GM12892 (cell line): Measurements from ENCODE around the gene EWSR1.

Experiments
- POLR2A ChIP-seq: IDR thresholded peaks from 2 replicates; pipeline ENCODE4 v1.6.1; 2011; ENCODE audit warnings: low read depth, low read length, control low read depth
- TAF1 ChIP-seq: IDR thresholded peaks from 2 replicates; pipeline ENCODE4 v1.6.1; 2011; ENCODE audit warnings: low read depth, mild to moderate bottlenecking, control low read depth, low read length, borderline replicate concordance

DNA sequence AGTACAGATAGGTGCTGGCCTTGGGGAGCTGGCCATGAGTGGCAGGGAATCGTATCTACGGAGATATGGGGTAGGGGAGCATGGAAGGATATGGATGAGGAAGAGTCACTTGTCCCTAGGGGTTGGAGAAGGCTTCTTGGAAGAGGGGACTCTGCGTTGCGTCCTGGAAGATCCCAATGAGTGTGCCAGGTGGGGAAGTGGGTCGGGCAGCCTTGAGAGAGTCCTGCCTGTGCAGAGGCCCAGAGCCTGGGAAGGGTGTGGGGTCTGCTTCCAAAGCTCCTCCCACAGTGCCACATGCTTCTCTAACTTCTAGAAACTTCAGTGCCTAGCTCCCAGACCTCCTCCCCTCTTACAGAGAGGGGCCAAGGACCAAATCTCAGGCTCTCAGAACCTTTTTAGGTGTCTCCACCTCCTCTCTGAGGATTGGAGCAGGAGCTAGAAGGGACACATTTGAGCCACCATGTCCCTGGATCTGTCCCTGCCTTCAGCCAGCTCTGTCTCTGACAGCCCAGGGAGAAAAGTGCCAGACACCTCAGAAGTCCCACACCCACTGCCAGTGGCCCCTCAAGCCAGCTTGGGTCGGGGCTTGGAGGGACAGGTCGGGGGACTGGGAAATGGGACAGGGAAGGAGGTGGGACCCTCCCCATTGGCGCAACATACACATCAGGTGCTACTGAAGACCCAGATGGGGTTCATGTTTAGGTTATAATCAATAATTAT is 11.3 kb upstream of the EWSR1 start:
- TF ChIP-seq POLR2A (no peak), TAF1 (no peak)
